Mesothelial cell of epicardium (in vitro differentiated cells): Measurements from ENCODE around the gene SORCS1. TPM values are rescaled to one million over a fixed set of nuclear protein-coding genes. Genes with fewer than 3 reads are reported as not detected.

Experiments
- DNase-seq, 2 experiments: peaks; one replicate each; pipeline ENCODE4 v3.0.0; 2021; ENCODE audit warnings: low spot score in 2 of 2; ENCODE audit not compliant: unreplicated experiment in 2 of 2
- H3K27ac Mint-ChIP-seq: 2 replicates; pipeline ENCODE4 v1.8.0; 2021; ENCODE audit warnings: mixed read lengths
- H3K27me3 Mint-ChIP-seq: 2 replicates; pipeline ENCODE4 v1.8.0; 2021; ENCODE audit warnings: low read depth, mixed read lengths
- H3K36me3 Mint-ChIP-seq: 2 replicates; pipeline ENCODE4 v1.8.0; 2021; ENCODE audit warnings: mixed read lengths
- H3K4me1 Mint-ChIP-seq: 2 replicates; pipeline ENCODE4 v1.8.0; 2021; ENCODE audit warnings: mixed read lengths
- H3K4me3 Mint-ChIP-seq: 2 replicates; pipeline ENCODE4 v1.8.0; 2021; ENCODE audit warnings: mild to moderate bottlenecking, moderate library complexity, mixed read lengths
- H3K9me3 Mint-ChIP-seq: 2 replicates; pipeline ENCODE4 v1.8.0; 2021; ENCODE audit warnings: mixed read lengths
- total RNA-seq: library from RNA; stranded (reverse); gene quantifications from 3 replicates; pipeline ENCODE4 v1.2.1, GENCODE V29; 2021
- TF ChIP-seq, protein P1 (sequence below): fragments of 200-600 bp; sonication (generic); IDR thresholded peaks from one replicate; pipeline ENCODE4 v1.5.0; 2021; ENCODE audit warnings: antibody characterized with exemption; ENCODE audit not compliant: unreplicated experiment

SORCS1 gene
- total RNA-seq, 1 donor from 2014 or later, result 0.78 TPM

DNA sequence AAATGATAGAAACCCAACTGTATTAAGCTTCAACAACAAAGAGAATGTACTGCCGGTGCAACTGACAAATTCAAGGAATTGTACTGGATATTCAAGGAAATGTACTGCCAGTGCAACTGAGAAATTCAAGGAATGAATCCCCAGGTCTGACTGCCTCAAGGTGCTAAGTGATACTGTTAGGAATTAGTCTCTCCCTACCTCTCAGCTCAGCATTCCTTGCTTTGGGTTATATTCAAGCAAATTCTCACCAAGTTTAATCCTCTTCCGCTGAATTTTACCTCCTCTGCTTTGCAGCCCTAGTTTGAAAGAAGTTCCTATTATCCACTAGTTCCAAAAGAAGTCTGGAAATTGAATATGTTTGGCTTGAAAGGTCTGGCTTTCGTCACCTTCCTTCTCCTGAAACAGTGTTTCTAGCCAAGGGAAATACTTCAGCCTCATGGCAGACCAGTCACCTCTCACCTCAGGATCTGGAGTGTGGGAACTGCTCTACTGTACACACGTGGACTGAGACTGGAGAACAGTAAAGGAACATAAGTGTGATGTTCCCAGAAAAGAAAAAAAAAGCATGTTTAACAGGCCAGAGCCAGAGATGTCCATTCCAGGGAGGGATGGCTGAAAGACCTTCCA, 60.4 kb downstream of the SORCS1 start:
- Mint-ChIP-seq H3K36me3 (no peaks in the 10 kb centered on the region), H3K27me3 (no peaks in the 10 kb centered on the region), H3K4me3 (no peak overlapping the region), H3K4me1 (peaks cover 16% of the 10 kb centered on the region), H3K9me3 (peaks cover 7% of the 10 kb centered on the region), H3K27ac (no peak overlapping the region)
- TF ChIP-seq, protein P1, sequence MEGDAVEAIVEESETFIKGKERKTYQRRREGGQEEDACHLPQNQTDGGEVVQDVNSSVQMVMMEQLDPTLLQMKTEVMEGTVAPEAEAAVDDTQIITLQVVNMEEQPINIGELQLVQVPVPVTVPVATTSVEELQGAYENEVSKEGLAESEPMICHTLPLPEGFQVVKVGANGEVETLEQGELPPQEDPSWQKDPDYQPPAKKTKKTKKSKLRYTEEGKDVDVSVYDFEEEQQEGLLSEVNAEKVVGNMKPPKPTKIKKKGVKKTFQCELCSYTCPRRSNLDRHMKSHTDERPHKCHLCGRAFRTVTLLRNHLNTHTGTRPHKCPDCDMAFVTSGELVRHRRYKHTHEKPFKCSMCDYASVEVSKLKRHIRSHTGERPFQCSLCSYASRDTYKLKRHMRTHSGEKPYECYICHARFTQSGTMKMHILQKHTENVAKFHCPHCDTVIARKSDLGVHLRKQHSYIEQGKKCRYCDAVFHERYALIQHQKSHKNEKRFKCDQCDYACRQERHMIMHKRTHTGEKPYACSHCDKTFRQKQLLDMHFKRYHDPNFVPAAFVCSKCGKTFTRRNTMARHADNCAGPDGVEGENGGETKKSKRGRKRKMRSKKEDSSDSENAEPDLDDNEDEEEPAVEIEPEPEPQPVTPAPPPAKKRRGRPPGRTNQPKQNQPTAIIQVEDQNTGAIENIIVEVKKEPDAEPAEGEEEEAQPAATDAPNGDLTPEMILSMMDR, result no peak
- no peak for DNase-seq

DNA sequence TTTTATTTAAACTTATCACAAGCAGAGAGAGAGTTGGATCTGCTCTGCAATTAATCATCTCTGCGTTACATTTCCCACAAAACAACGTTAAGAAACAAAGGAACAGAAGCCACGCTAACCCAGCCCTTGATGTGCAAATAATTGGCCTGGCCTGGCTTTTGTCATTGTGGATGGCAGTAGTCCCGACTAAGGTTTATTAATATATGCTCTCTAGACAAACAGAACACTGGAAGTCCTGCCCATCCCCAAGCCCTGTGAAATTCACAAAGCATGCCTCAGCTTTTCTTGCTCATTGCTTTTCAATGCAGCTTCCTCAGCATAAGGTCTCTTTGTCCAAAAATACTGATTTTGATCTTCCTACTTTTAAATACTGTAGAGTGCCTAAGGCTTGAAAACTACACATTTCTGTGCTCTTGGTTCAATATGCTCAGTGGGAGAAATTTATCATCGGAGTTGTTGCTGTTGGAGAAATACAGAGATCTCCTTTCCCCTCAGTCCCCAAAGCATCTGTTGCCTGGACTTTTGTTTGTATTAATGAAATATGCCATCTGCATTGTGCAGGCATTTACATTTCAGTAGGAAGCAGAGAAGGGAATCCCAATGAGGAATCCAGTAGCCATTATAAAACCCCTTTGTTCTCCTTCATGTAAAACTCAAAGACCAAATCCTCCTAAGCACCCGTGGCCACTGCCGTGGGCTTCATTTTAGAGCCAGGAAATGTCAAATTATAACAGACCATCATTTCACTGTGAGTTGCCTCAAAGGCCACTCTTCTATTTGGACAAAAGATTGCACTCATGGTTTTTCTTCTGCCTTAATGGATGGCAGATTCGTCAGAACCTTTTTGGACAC, 61.1 kb downstream of the SORCS1 start:
- Mint-ChIP-seq H3K9me3 (peaks cover 2% of the 10 kb centered on the region), H3K4me1 (peaks cover 16% of the 10 kb centered on the region), H3K36me3 (no peaks in the 10 kb centered on the region), H3K27ac (no peak overlapping the region), H3K4me3 (no peak overlapping the region), H3K27me3 (no peaks in the 10 kb centered on the region)
- TF ChIP-seq, protein P1, result no peak
- DNase-seq, result no peak

DNA sequence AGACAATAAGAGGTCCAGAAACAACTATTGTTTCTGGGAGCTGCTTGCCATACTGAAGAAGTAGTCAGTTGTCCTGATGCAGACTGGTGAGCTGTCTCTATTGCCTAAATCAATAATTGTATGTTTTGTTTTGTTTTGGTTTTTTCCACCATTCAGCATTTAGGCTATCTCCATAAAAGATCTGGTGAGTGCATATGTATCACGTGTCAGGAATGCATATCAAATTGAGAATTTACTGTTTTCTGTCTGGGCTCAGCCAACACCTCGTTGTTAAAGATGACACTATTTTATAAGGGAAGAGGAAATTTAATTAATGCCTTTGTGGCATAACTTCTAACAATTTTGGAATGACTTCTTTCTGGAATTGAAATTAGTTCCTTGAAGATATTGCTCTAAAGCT, 66.2 kb downstream of the SORCS1 start:
- H3K27me3 Mint-ChIP-seq, result no peaks in the 10 kb centered on the region
- H3K9me3 Mint-ChIP-seq, result no peaks in the 10 kb centered on the region
- DNase-seq, result no peak
- H3K4me3 Mint-ChIP-seq, result no peak overlapping the region
- peaks cover 7% of the 10 kb centered on the region for H3K4me1 Mint-ChIP-seq
- no peaks in the 10 kb centered on the region for H3K36me3 Mint-ChIP-seq
- TF ChIP-seq, protein P1, result no peak
- no peak overlapping the region for H3K27ac Mint-ChIP-seq

DNA sequence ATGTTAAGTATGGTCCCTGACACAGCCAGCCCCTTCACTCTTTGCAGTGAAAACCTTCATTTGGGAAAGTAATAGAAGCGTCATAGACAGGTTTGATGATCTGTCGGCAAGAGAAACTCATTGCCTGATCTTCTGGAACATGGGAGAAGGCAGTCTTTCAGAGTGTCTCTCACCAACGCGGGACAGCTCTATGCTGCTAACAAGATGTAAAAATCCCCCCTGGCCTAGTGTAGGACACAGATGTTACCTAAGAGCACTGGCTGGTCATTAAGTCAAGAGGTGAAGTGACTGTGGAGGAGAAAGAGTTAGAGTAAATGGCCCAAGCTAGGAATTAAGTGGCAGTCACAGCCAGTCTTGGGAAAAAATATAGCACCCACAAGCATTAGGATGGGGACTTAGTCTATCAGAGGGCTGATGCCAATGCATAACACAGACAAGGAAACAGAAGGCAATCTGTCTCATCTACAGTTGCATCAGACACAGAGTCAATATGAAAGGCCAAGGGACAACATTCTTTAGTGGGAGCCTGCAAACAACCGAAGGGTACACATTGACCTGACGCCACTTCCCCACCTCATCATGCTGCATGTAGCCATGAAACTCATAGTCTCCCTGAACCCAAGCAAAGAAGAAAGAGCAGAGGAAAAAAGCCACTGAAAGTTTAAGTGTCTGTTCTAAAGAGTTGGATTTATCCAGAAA, 69.5 kb downstream of the SORCS1 start:
- no peaks in the 10 kb centered on the region for H3K9me3 Mint-ChIP-seq
- no peaks in the 10 kb centered on the region for H3K36me3 Mint-ChIP-seq
- H3K4me1 Mint-ChIP-seq, result peaks cover 2% of the 10 kb centered on the region
- no peak overlapping the region for H3K4me3 Mint-ChIP-seq
- H3K27ac Mint-ChIP-seq, result no peak overlapping the region
- peaks cover 3% of the 10 kb centered on the region for H3K27me3 Mint-ChIP-seq
- TF ChIP-seq, protein P1, result no peak
- DNase-seq, result no peak

DNA sequence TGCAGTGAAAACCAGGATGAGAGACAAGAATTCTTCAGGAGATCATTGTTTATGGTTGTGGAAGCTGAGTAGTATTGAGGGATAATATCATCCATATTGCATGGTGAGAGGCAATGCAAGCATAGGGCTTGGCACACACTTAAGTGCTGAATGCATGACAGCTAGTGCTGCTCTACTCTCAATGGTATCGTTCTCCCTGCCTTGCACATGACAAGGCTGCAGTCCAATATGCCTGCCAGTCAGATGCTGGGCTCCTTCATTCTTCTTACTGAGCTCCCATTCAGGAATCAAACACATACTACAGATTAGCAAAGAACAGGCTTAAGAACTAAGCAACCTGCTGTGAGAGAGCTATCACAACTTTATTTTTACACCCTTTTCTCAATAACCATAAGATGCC, 72.2 kb downstream of the SORCS1 start:
- no peak overlapping the region for H3K4me3 Mint-ChIP-seq
- H3K36me3 Mint-ChIP-seq, result no peaks in the 10 kb centered on the region
- H3K4me1 Mint-ChIP-seq, result peaks cover 2% of the 10 kb centered on the region
- peaks cover 3% of the 10 kb centered on the region for H3K27me3 Mint-ChIP-seq
- no peak for DNase-seq
- TF ChIP-seq, protein P1, result no peak
- H3K9me3 Mint-ChIP-seq, result no peaks in the 10 kb centered on the region
- no peak overlapping the region for H3K27ac Mint-ChIP-seq
